Fibroblast of skin of scalp (primary cell): ENCODE data around the gene KRT39.
A peak's percentile ranks its signal among the peaks of the same experiment; 100 is the strongest.
"Not testable (repeated sequence)": the region's sequence is repeated elsewhere in the genome, so short reads cannot be mapped to it uniquely, and the experiment has no call there.

Source experiments
- DNase-seq: peaks from one replicate; pipeline ENCODE4 v3.0.0-alpha.2; 2013

Gene KRT39

GRCh38 chr17:40937384-40937819 lies 29.3 kb downstream of the KRT39 start, which contains the start of gene KRT23:
KRT23 (minus strand) TSS chr17:40937646; CDS start chr17:40936603, 1,043 bp downstream.
- DNase-seq, result no peak

- DNase-seq, result no peak
Measured at GRCh38 chr17:40936976-40937375, 29.8 kb downstream of the KRT39 start.

GRCh38 chr17:40936437-40936971 lies 30.2 kb downstream of the KRT39 start:
- no peak for DNase-seq

DNA sequence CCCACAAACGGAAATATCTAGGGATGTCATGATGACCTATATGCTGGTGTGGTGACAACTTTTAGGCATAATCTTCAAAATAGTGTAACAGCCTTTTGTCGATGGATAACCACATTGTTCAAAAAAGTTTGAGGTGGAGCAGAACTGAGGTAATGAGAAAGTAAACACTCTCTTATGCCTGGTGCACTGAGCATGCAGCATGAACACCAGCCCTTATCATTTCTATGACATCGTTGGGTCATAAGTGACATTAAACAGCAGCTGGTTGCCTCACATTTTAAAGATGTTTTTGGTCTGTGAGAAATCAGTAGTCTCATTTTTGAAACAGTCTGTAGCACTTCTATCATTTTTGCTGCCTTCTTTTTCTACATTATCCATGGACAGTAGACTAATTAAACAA lies 31.1 kb downstream of the KRT39 start:
- no peak for DNase-seq

GRCh38 chr17:40932608-40933007 lies 34.1 kb downstream of the KRT39 start:
- DNase-seq, result no peak

GRCh38 chr17:40931311-40931710 lies 35.4 kb downstream of the KRT39 start:
- no peak for DNase-seq

GRCh38 chr17:40926341-40926740 lies 40.4 kb downstream of the KRT39 start:
- DNase-seq, result no peak

DNA sequence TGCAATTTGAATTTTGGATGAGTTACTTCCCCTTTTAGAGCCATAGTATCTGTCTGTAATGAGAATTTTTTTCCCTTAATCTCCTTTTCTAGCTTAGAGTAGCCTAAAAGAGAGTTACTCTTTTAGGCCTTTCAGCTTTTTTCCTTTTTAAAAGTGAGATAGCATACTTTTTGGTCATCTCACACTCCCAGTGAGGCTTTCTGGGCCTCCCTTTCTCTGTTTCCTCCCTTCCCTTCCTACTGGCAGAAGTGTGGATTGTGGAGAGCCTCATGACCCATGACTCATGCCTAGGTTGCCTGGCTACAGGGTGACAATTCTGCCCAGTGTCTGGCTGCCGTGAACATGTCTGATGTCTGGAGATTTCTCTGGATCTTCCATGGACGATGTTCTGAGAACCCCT lies 44.5 kb downstream of the KRT39 start:
- peak; percentile 78 for DNase-seq

GRCh38 chr17:40921026-40921425 lies 45.7 kb downstream of the KRT39 start:
- DNase-seq, result no peak

DNA sequence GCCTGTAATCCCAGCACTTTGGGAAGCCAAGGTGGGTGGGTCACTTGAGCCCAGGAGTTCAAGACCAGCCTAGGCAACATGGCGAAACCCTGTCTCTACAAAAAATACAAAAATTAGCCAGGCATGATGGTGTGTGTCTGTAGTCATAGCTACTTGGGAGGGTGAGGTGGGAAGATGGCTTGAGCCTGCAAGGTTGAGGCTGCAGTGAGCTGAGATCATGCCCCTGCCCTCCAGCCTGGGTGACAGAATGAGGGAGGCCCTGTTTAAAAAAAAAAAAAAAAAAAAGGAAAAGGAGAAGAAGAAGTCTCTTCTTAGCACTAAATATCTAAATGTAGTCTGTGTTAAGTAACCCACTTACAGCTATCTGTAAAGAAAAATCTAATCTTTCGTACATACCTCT lies 49.6 kb downstream of the KRT39 start:
- DNase-seq, result not testable (repeated sequence)

DNA sequence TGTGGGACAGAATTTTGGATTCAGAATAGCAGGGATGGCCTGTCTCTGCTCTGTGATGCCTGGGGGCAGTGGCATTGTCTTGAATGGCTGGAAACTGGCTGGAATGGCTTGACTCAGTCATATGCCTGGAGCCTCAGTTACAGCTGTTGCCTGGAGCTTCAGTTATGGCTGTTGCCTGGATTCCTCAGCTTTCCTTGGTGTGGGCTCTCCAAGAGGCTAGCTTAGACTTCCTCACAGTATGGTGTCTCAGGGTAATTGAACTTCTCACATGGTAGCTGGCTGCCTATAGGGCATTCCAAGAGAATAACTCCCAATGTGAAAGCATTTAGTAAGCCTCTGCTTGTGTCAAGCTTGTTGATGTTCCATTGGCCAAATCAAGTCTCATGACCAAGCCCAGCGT lies 50.4 kb downstream of the KRT39 start:
- DNase-seq, result peak; percentile 29

GRCh38 chr17:40915721-40916256 lies 51.0 kb downstream of the KRT39 start:
- peak; percentile 80 for DNase-seq

GRCh38 chr17:40915199-40915661 lies 51.5 kb downstream of the KRT39 start:
- DNase-seq, result peak; percentile 92

DNA sequence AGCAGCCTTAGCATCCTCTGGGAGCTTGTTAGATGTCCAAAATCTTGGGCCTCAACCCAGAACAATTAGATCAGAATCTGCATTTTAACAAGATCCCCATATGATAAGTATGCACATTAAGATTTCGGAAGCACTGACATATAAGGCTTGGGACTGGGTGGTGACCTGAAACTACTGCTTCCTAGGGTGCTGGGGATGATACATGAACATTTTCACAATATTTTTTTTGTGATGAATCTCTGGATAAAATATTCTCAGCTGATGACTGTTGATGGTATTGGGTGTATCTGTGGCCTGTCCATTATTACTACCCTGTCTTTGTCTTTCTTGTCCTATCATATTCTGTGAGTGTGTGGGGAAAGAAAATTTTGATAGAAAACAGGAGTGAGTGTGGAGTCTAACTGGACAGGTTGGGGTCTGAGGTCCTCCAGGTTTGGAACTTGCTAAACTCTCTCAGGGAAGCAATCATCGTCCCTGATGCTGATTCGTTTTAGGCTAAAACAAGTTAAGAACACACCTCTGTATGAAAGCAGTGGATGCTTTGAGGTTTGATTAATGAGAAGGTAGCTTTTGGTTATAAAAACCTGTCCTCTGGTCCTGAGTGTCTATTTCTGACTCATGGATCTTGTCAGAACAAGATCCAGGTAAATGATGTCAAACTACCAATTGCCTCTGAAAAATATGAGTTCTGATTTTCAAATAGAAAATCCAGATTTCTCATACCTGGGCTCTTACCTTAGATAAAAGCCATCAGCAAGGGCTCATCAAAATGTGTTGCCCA lies 52.5 kb downstream of the KRT39 start:
- peak; percentile 65 for DNase-seq

DNA sequence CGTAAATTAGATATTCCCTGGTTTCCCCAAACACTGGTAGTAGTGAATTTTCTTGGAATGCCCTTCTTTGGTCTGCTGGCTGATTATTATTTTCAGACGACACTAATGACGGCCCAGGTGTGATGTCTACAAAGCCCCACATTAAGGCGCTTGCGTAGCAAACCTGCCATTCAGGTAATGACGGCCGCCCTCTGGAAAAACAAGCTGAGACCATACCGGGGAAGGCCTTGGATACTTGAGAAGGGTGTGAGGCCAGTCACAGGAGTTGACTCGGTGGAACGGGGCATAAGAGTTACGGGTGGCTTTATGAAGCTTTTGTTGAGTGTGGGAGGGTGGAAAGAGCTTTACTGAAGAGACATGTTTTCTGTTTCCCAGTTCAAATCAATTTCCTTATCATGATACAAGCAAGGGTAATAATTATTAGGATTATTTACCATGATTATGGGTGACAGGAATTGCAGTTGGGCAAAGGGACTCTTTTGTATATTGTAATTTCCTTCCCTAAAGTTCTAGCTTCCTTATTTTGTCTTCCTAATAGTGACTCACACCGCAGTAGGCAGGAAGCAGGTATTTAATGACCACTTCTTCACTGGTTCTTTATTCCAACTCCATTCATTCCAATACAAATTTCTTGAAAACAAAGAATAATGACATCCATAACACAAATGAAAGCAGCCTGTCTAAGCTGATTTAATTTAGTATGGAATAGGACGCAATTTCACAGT lies 54.1 kb downstream of the KRT39 start:
- no peak for DNase-seq

DNA sequence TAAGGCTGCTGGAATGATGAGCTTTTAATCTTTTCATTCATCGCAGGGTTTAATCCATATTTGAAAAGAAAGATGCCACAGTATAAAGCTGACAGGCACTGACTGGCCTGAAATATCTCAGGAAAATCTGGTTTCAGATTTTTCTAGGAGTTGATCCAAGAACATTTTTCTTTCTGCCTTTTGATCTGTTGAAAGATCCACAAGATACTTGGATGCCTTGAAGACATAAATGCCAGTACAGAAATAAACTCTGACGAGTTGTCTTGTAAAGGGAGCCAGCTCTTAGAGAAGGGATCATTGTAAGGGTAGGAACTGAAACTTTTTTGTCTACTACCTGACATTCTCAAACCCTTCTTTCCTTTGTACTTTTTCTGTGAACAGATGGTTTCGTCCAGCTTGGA lies 56.3 kb downstream of the KRT39 start:
- DNase-seq, result peak; percentile 90

DNA sequence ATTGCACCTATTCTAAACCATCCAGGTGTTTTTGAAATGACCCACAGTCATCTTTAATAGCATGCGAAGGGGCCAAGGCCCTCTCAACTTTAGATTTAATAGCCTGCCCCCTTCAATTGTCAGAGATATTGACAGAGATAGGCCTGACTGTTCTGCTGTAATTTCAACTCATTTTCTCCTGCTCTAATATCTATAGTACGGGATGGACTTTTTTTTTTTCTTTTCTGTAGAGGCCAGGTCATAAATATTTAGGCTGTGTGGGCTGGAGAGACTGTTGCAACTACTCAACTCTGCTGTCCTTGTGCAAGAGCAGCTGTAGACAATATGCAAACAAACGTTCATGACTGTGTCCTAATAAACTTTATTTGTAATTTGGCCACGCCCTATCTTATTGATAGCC lies 57.0 kb downstream of the KRT39 start:
- peak; percentile 50 for DNase-seq

GRCh38 chr17:40909351-40909750 lies 57.4 kb downstream of the KRT39 start:
- peak; percentile 99 for DNase-seq
